ENCODE data around the gene CAMTA1.

GRCh38 chr1:7331926-7332535 is 546.8 kb downstream of the CAMTA1 start:
- no peak for TF ChIP-seq ZNF384 (IDR thresholded peaks at IDR 0.05)
- TF ChIP-seq FOXM1 (IDR thresholded peaks at IDR 0.05; ENCODE audit: borderline replicate concordance) = no peak
- TF ChIP-seq SP1 (IDR thresholded peaks at IDR 0.05) = no peak
- TF ChIP-seq, protein P1, sequence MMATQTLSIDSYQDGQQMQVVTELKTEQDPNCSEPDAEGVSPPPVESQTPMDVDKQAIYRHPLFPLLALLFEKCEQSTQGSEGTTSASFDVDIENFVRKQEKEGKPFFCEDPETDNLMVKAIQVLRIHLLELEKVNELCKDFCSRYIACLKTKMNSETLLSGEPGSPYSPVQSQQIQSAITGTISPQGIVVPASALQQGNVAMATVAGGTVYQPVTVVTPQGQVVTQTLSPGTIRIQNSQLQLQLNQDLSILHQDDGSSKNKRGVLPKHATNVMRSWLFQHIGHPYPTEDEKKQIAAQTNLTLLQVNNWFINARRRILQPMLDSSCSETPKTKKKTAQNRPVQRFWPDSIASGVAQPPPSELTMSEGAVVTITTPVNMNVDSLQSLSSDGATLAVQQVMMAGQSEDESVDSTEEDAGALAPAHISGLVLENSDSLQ (IDR thresholded peaks at IDR 0.05) = no peak
- TF ChIP-seq FOXA1 (IDR thresholded peaks at IDR 0.05) = no peak
